ENCODE results near the gene MYT1. TPM values are rescaled to one million over a fixed set of nuclear protein-coding genes. Genes with fewer than 3 reads are reported as not detected.
A peak's percentile ranks its signal among the peaks of the same experiment; 100 is the strongest.

MYT1 gene
- total RNA-seq, 1 experiment from 2014 or later = 2.0 TPM

DNA sequence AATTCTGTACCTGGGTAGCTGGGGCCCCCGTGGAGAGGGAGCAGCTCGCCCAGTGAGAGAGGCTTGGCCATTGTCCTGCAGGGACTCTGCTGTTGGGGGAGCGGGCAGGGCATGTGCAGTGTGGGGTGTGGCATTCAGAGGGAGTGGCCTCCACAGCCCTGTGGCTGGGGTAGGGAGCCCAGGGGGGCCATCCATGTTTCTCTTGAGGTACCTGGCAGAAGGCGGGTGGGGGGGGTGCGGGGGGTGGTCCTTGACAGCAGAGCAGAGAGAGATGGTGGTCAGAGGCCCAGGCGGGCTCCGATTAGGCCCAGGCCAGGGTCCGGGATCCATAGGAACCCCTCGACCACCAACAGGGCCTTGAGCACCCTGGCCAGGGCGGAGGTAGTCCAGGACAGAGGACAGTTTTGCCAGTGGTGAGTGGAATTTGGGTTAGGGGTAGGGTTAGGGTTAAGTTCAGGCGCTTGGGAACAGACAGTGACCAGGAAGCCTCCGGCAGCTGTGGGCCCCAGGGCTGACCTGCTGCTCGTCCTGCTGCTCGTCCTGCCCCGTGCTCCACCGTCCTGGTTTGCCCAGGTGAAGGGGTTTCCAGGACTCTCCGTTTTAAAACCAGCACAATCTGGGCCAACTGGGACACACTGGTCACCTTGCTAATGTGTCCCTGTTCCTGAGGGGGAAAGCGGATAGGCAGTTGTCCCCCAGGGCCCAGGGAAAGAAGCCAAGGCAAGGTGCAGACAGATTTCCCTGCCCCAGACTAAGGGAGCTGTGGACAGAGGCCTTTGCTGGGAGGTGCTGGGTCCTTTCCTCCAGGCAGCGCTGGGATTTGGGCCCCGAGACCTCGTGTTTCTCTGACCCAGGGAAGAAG, 24.8 kb upstream of the MYT1 start:
- H3K4me3 Mint-ChIP-seq = no peak overlapping the region
- ATAC-seq = no peak
- DNase-seq (ENCODE audit: low spot score) = peak; percentile 10
- H3K27me3 Mint-ChIP-seq (ENCODE audit: low read depth) = no peaks in the 10 kb centered on the region; the same call in 1 of the 2 replicates
- CTCF ChIA-PET = interaction anchor here (0.6 to 1.1 kb wide), 3 partner anchors 19 to 331 kb away, joined by 3 to 4 read pairs (median 3); no protein-coding TSS in a partner anchor
- H3K36me3 Mint-ChIP-seq = peaks cover 8% of the 10 kb centered on the region
- no peak overlapping the region for H3K27ac Mint-ChIP-seq
- POLR2A ChIA-PET = no interaction called here
- H3K4me1 Mint-ChIP-seq = peaks cover 7% of the 10 kb centered on the region; the same call in 1 of the 2 replicates
- no peak for TF ChIP-seq EMX1 (CRISPR knock-in tag; IDR thresholded peaks at IDR 0.05)
- TF ChIP-seq FOXK1 (CRISPR knock-in tag; IDR thresholded peaks at IDR 0.05) = no peak
- TF ChIP-seq, protein P1, sequence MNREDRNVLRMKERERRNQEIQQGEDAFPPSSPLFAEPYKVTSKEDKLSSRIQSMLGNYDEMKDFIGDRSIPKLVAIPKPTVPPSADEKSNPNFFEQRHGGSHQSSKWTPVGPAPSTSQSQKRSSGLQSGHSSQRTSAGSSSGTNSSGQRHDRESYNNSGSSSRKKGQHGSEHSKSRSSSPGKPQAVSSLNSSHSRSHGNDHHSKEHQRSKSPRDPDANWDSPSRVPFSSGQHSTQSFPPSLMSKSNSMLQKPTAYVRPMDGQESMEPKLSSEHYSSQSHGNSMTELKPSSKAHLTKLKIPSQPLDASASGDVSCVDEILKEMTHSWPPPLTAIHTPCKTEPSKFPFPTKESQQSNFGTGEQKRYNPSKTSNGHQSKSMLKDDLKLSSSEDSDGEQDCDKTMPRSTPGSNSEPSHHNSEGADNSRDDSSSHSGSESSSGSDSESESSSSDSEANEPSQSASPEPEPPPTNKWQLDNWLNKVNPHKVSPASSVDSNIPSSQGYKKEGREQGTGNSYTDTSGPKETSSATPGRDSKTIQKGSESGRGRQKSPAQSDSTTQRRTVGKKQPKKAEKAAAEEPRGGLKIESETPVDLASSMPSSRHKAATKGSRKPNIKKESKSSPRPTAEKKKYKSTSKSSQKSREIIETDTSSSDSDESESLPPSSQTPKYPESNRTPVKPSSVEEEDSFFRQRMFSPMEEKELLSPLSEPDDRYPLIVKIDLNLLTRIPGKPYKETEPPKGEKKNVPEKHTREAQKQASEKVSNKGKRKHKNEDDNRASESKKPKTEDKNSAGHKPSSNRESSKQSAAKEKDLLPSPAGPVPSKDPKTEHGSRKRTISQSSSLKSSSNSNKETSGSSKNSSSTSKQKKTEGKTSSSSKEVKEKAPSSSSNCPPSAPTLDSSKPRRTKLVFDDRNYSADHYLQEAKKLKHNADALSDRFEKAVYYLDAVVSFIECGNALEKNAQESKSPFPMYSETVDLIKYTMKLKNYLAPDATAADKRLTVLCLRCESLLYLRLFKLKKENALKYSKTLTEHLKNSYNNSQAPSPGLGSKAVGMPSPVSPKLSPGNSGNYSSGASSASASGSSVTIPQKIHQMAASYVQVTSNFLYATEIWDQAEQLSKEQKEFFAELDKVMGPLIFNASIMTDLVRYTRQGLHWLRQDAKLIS (CRISPR knock-in tag; IDR thresholded peaks at IDR 0.05; ENCODE audit: borderline replicate concordance) = no peak
- TF ChIP-seq ETV6 (CRISPR knock-in tag; IDR thresholded peaks at IDR 0.05) = no peak
- TF ChIP-seq ELF4 (CRISPR knock-in tag; IDR thresholded peaks at IDR 0.05; ENCODE audit: low read depth) = no peak
- no peak for TF ChIP-seq OVOL2 (CRISPR knock-in tag; IDR thresholded peaks at IDR 0.05; ENCODE audit: borderline replicate concordance)
- no peak for TF ChIP-seq CREB1 (CRISPR knock-in tag; IDR thresholded peaks at IDR 0.05)
- H3K9me3 Mint-ChIP-seq = peaks cover 9% of the 10 kb centered on the region

DNA sequence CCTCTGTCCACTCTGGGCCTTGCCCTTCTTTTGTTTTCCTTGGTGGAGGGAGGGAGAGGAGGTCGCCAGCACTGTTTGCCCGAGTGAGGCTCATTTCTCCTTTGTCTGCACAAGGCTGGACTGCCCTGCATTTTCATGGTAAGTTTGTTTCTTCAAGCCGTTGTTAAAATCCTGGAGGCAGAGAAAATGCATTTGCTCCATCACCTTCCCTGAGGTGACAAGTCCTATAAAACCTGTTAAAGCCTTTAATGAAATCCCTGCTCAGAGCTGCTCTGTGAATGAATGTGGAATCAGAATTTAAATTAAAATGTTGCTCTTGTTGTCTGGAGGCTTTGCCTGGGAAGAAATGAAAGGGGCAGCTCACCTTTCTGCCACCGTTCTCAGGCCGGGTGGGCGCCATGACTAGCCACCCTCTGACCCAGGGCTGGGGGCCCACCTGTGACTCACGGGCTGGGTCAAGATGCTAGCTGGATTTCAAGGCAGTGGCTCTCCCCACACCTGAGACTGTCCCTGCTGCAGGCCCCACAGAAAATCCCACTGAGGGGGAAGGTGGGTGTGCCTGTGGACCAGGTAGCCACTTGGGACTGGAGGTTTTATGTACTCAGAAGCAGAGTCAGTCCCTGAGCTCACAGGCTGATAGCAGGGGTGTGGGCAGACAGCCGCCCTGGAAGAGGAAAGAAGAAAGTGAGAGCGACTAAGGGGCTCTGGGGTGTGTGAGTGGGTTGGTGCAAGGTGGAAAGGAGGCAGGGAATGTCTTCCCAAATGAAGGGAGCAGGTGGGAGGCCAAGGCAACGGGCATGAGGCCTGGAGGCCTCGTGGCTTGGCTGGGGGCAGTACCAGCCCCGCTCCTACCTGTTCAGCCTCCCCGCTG, 24.0 kb upstream of the MYT1 start:
- no peak for TF ChIP-seq IRF2 (CRISPR knock-in tag; IDR thresholded peaks at IDR 0.05; ENCODE audit: borderline replicate concordance, low read depth)
- no peak for TF ChIP-seq JUN (CRISPR knock-in tag; IDR thresholded peaks at IDR 0.05)
- TF ChIP-seq ZNF396 (CRISPR knock-in tag; IDR thresholded peaks at IDR 0.05; ENCODE audit: borderline replicate concordance) = no peak
- no peak for TF ChIP-seq ZNF416 (CRISPR knock-in tag; IDR thresholded peaks at IDR 0.05)
- TF ChIP-seq, protein P2, sequence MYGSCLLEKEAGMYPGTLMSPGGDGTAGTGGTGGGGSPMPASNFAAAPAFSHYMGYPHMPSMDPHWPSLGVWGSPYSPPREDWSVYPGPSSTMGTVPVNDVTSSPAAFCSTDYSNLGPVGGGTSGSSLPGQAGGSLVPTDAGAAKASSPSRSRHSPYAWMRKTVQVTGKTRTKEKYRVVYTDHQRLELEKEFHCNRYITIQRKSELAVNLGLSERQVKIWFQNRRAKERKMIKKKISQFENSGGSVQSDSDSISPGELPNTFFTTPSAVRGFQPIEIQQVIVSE (CRISPR knock-in tag; IDR thresholded peaks at IDR 0.05; ENCODE audit: borderline replicate concordance) = no peak
- no peak for TF ChIP-seq NFE2L1 (CRISPR knock-in tag; IDR thresholded peaks at IDR 0.05)
- no peak for TF ChIP-seq CTCF (IDR thresholded peaks at IDR 0.05)
- no peak for TF ChIP-seq OVOL2 (CRISPR knock-in tag; IDR thresholded peaks at IDR 0.05; ENCODE audit: borderline replicate concordance)
- TF ChIP-seq FOXK1 (CRISPR knock-in tag; IDR thresholded peaks at IDR 0.05) = no peak
- TF ChIP-seq ZNF512 (CRISPR knock-in tag; IDR thresholded peaks at IDR 0.05; ENCODE audit: borderline replicate concordance) = no peak
- no peak for TF ChIP-seq ERG (CRISPR knock-in tag; IDR thresholded peaks at IDR 0.05)
- no peak for TF ChIP-seq FOXP4 (CRISPR knock-in tag; IDR thresholded peaks at IDR 0.05)
- peak overlapping the region; percentile 36; the same call in 1 of the 2 replicates for H3K27ac Mint-ChIP-seq
- H3K36me3 Mint-ChIP-seq = peaks cover 17% of the 10 kb centered on the region
- no peak overlapping the region for H3K4me3 Mint-ChIP-seq
- CTCF ChIA-PET = interaction anchor here (0.9 to 1.1 kb wide), 2 partner anchors 20 to 160 kb away, joined by 3 read pairs; no protein-coding TSS in a partner anchor
- ATAC-seq = no peak
- H3K27me3 Mint-ChIP-seq (ENCODE audit: low read depth) = no peaks in the 10 kb centered on the region; the same call in 1 of the 2 replicates
- POLR2A ChIA-PET = no interaction called here
- no peak for DNase-seq (ENCODE audit: low spot score)
- H3K4me1 Mint-ChIP-seq = 0 out of 2 replicates have a peak, but pooled peaks cover 5% of the 10 kb centered on the region
- H3K9me3 Mint-ChIP-seq = peaks cover 18% of the 10 kb centered on the region
